WTC11 (cell line): ENCODE measurements around the gene AHCYL1. TPM values are rescaled to one million over a fixed set of nuclear protein-coding genes. Genes with fewer than 3 reads are reported as not detected.

ENCODE experiments used
- ATAC-seq: fragments of 200-7000 bp; cut with Tn5 transposase; 2 replicates; pipeline ENCODE4 v1.10.0; 2021; ENCODE audit warnings: mild to moderate bottlenecking, moderate library complexity
- CTCF ChIA-PET: fragments of 300-600 bp; sonication (Branson Sonifier 250); formaldehyde crosslinking; loops from one replicate; lab custom pipeline; 2021; ENCODE audit warnings: antibody characterized with exemption; lab: Charles Lee
- POLR2A ChIA-PET: fragments of 350-600 bp; sonication (Branson Sonifier 250); formaldehyde crosslinking; loops from one replicate; lab custom pipeline; 2021; ENCODE audit warnings: antibody characterized with exemption; lab: Charles Lee
- DNase-seq: peaks from one replicate; pipeline ENCODE4 v3.0.0; 2021; ENCODE audit warnings: low spot score
- H3K27ac Mint-ChIP-seq: 2 replicates; pipeline ENCODE4 v1.8.0; 2021; ENCODE audit warnings: mixed read lengths
- H3K27me3 Mint-ChIP-seq: 2 replicates; pipeline ENCODE4 v1.8.0; 2021; ENCODE audit warnings: low read depth, mild to moderate bottlenecking, moderate library complexity, mixed read lengths
- H3K36me3 Mint-ChIP-seq: 2 replicates; pipeline ENCODE4 v1.8.0; 2021; ENCODE audit warnings: mixed read lengths
- H3K4me1 Mint-ChIP-seq: 2 replicates; pipeline ENCODE4 v1.8.0; 2022; ENCODE audit warnings: mixed read lengths
- H3K4me3 Mint-ChIP-seq: 2 replicates; pipeline ENCODE4 v1.8.0; 2021; ENCODE audit warnings: mild to moderate bottlenecking, moderate library complexity, mixed read lengths
- H3K9me3 Mint-ChIP-seq: 2 replicates; pipeline ENCODE4 v1.8.0; 2021; ENCODE audit warnings: mixed read lengths
- AFF4 ChIP-seq: sonication (generic); formaldehyde crosslinking; IDR thresholded peaks from 2 replicates; pipeline ENCODE4 v1.8.1; 2023; ENCODE audit warnings: mild to moderate bottlenecking, missing genetic modification reagents, borderline replicate concordance
- AR ChIP-seq: fragments of 250-450 bp; sonication (Bioruptor Pico); IDR thresholded peaks from 2 replicates; pipeline ENCODE4 v1.9.0; 2021; ENCODE audit warnings: mild to moderate bottlenecking
- ATF6 ChIP-seq: sonication (generic); formaldehyde crosslinking; IDR thresholded peaks from 2 replicates; pipeline ENCODE4 v1.8.1; 2023; ENCODE audit warnings: mild to moderate bottlenecking, missing genetic modification reagents
- CDX4 ChIP-seq: fragments of 250-450 bp; sonication (Bioruptor Pico); IDR thresholded peaks from 2 replicates; pipeline ENCODE4 v1.9.0; 2021; ENCODE audit warnings: moderate library complexity, mild to moderate bottlenecking, inconsistent platforms, borderline replicate concordance
- E2F1 ChIP-seq: sonication (generic); formaldehyde crosslinking; IDR thresholded peaks from 2 replicates; pipeline ENCODE4 v1.8.0; 2022; ENCODE audit warnings: mild to moderate bottlenecking, missing genetic modification reagents
- E2F4 ChIP-seq: sonication (generic); formaldehyde crosslinking; IDR thresholded peaks from 2 replicates; pipeline ENCODE4 v1.8.1; 2022; ENCODE audit warnings: low read depth, mild to moderate bottlenecking, moderate library complexity, missing genetic modification reagents, borderline replicate concordance
- FOXK1 ChIP-seq: sonication (generic); formaldehyde crosslinking; IDR thresholded peaks from 2 replicates; pipeline ENCODE4 v1.8.0; 2022; ENCODE audit warnings: mild to moderate bottlenecking, moderate library complexity, missing genetic modification reagents
- GABPB1 ChIP-seq: sonication (generic); formaldehyde crosslinking; IDR thresholded peaks from 2 replicates; pipeline ENCODE4 v1.8.1; 2023; ENCODE audit warnings: mild to moderate bottlenecking, missing genetic modification reagents
- GTF2I ChIP-seq: fragments of 250-450 bp; sonication (Bioruptor Pico); conservative IDR thresholded peaks from 2 replicates; pipeline ENCODE4 v1.4.0; 2021; ENCODE audit warnings: mild to moderate bottlenecking
- IRF2 ChIP-seq: sonication (generic); formaldehyde crosslinking; IDR thresholded peaks from 2 replicates; pipeline ENCODE4 v1.8.0; 2022; ENCODE audit warnings: low read depth, missing genetic modification reagents, borderline replicate concordance
- KAT7 ChIP-seq: sonication (generic); formaldehyde crosslinking; IDR thresholded peaks from 2 replicates; pipeline ENCODE4 v1.8.1; 2023; ENCODE audit warnings: missing genetic modification reagents, mild to moderate bottlenecking, borderline replicate concordance
- MAX ChIP-seq: sonication (generic); formaldehyde crosslinking; IDR thresholded peaks from 2 replicates; pipeline ENCODE4 v1.8.0; 2022; ENCODE audit warnings: mild to moderate bottlenecking, missing genetic modification reagents
- NR2C2 ChIP-seq: sonication (generic); formaldehyde crosslinking; IDR thresholded peaks from 2 replicates; pipeline ENCODE4 v1.8.0; 2022; ENCODE audit warnings: mild to moderate bottlenecking, missing genetic modification reagents
- PRDM15 ChIP-seq: sonication (generic); formaldehyde crosslinking; IDR thresholded peaks from 2 replicates; pipeline ENCODE4 v1.8.0; 2022; ENCODE audit warnings: missing genetic modification reagents
- PREB ChIP-seq: sonication (generic); formaldehyde crosslinking; IDR thresholded peaks from 2 replicates; pipeline ENCODE4 v1.8.1; 2022; ENCODE audit warnings: mild to moderate bottlenecking, missing genetic modification reagents, moderate library complexity, borderline replicate concordance
- SMAD4 ChIP-seq: sonication (generic); formaldehyde crosslinking; IDR thresholded peaks from 2 replicates; pipeline ENCODE4 v1.8.0; 2022; ENCODE audit warnings: mild to moderate bottlenecking, missing genetic modification reagents
- USF2 ChIP-seq: sonication (generic); formaldehyde crosslinking; IDR thresholded peaks from 2 replicates; pipeline ENCODE4 v1.8.1; 2023; ENCODE audit warnings: mild to moderate bottlenecking, missing genetic modification reagents, moderate library complexity
- ZBTB21 ChIP-seq: sonication (generic); formaldehyde crosslinking; IDR thresholded peaks from 2 replicates; pipeline ENCODE4 v1.8.1; 2023; ENCODE audit warnings: mild to moderate bottlenecking, missing genetic modification reagents, borderline replicate concordance
- ZNF416 ChIP-seq: fragments of 250-450 bp; sonication (Bioruptor Pico); IDR thresholded peaks from 2 replicates; pipeline ENCODE4 v1.9.0; 2021; ENCODE audit warnings: mild to moderate bottlenecking, inconsistent platforms
- total RNA-seq: library from RNA; stranded (reverse); gene quantifications from 3 replicates; pipeline ENCODE4 v1.2.3, GENCODE V29; 2021

The AHCYL1 gene
- total RNA-seq, 1 experiment from 2014 or later = 92.1 TPM

- CTCF ChIA-PET = interaction anchor here (1.0 to 4.4 kb wide), 4 partner anchors 10 to 31 kb away, joined by 6 to 42 read pairs (median 24); partner anchors contain the start of gene STRIP1
- H3K4me1 Mint-ChIP-seq = no peaks in the 10 kb centered on the region
- H3K36me3 Mint-ChIP-seq = peaks cover 24% of the 10 kb centered on the region
- TF ChIP-seq CDX4 (CRISPR knock-in tag) (no peak), GABPB1 (no peak), NR2C2 (CRISPR knock-in tag) (no peak), PRDM15 (CRISPR knock-in tag) (no peak), PREB (CRISPR knock-in tag) (no peak), AR (CRISPR knock-in tag) (no peak), GTF2I (CRISPR knock-in tag) (no peak), KAT7 (CRISPR knock-in tag) (no peak), E2F4 (CRISPR knock-in tag) (no peak), ZNF416 (CRISPR knock-in tag) (no peak), USF2 (CRISPR knock-in tag) (no peak), MAX (no peak), SMAD4 (CRISPR knock-in tag) (no peak), E2F1 (CRISPR knock-in tag) (no peak), FOXK1 (no peak), IRF2 (CRISPR knock-in tag) (no peak), AFF4 (CRISPR knock-in tag) (no peak), ZBTB21 (CRISPR knock-in tag) (no peak), ATF6 (no peak)
- peaks cover 24% of the 10 kb centered on the region for H3K27me3 Mint-ChIP-seq
- POLR2A ChIA-PET = no interaction called here
- no peaks in the 10 kb centered on the region for H3K9me3 Mint-ChIP-seq
- DNase-seq (no peak), ATAC-seq (no peak)
- no peak overlapping the region for H3K27ac Mint-ChIP-seq
- H3K4me3 Mint-ChIP-seq = no peak overlapping the region
Measured at GRCh38 chr1:110061341-110061740, 76.8 kb downstream of the AHCYL1 start.
